IMR-90 (cell line): ENCODE data around the gene GALNT9. TPM values are rescaled to one million over a fixed set of nuclear protein-coding genes. Genes with fewer than 3 reads are reported as not detected.

Experiments used
- ATAC-seq: fragments of 200-7000 bp; cut with Tn5 transposase; 2 replicates; pipeline ENCODE4 v1.9.1; 2020; ENCODE audit warnings: low read depth, mild to moderate bottlenecking, moderate library complexity
- BruUV-seq: library from RNA; stranded (reverse); fragments of 400-500 nt; replicated peaks from 2 replicates; lab custom pipeline; 2021; lab: Mats Ljungman, UMichigan
- CTCF ChIA-PET: fragments of 300-600 bp; formaldehyde crosslinking; extraction: SDS; loops from one replicate; lab custom pipeline; 2021; ENCODE audit warnings: antibody characterized with exemption; lab: Yijun Ruan, JAX
- POLR2A ChIA-PET: fragments of 300-600 bp; sonication (Branson Sonifier 250); formaldehyde crosslinking; loops from one replicate; lab custom pipeline; 2022; ENCODE audit warnings: antibody characterized with exemption; ENCODE audit not compliant: unreplicated experiment; lab: Charles Lee
- DNase-seq: peaks from one replicate; pipeline ENCODE4 v3.0.0; 2013
- H2AFZ ChIP-seq: replicated peaks from 2 replicates; pipeline ENCODE3; 2013; ENCODE audit warnings: low read length, mild to moderate bottlenecking; ENCODE audit not compliant: poor library complexity
- H2AK5ac ChIP-seq: 2 replicates; pipeline ENCODE4 v1.6.1; 2013; ENCODE audit warnings: low read depth, low read length, inconsistent platforms
- H2AK9ac ChIP-seq: replicated peaks from 2 replicates; pipeline ENCODE3; 2013; ENCODE audit warnings: mild to moderate bottlenecking, low read depth, low read length, moderate library complexity; ENCODE audit not compliant: poor library complexity
- H2BK120ac ChIP-seq: 2 replicates; pipeline ENCODE4 v1.6.1; 2013; ENCODE audit warnings: low read depth, low read length, inconsistent platforms
- H2BK15ac ChIP-seq: 3 replicates; pipeline ENCODE4 v1.6.1; 2013; ENCODE audit warnings: low read depth, low read length, inconsistent platforms
- H2BK20ac ChIP-seq: 2 replicates; pipeline ENCODE4 v1.6.1; 2013; ENCODE audit warnings: low read depth, mild to moderate bottlenecking, inconsistent platforms, low read length, moderate library complexity
- H2BK5ac ChIP-seq: 2 replicates; pipeline ENCODE4 v1.6.1; 2013; ENCODE audit warnings: mild to moderate bottlenecking, low read depth, low read length, inconsistent platforms; ENCODE audit not compliant: poor library complexity, severe bottlenecking
- H3K14ac ChIP-seq: replicated peaks from 2 replicates; pipeline ENCODE4 v1.6.1; 2013; ENCODE audit warnings: low read depth, low read length, inconsistent platforms
- H3K18ac ChIP-seq: 2 replicates; pipeline ENCODE4 v1.6.1; 2013; ENCODE audit warnings: low read depth, low read length, control low read depth
- H3K23ac ChIP-seq: 2 replicates; pipeline ENCODE4 v1.6.1; 2013; ENCODE audit warnings: low read depth, low read length, inconsistent platforms
- H3K27ac ChIP-seq: 2 replicates; pipeline ENCODE4 v1.5.1; 2013; ENCODE audit warnings: mild to moderate bottlenecking, control low read depth, low read length; ENCODE audit not compliant: insufficient read depth
- H3K27me3 ChIP-seq: 2 replicates; pipeline ENCODE4 v1.6.1; 2013; ENCODE audit warnings: low read length; ENCODE audit not compliant: control insufficient read depth, insufficient read depth
- H3K36me3 ChIP-seq: 2 replicates; pipeline ENCODE4 v1.6.1; 2013; ENCODE audit warnings: low read length, mixed read lengths; ENCODE audit not compliant: control insufficient read depth, insufficient read depth
- H3K4ac ChIP-seq: 2 replicates; pipeline ENCODE4 v1.6.1; 2013; ENCODE audit warnings: low read depth, low read length, inconsistent platforms
- H3K4me1 ChIP-seq: 2 replicates; pipeline ENCODE4 v1.6.1; 2013; ENCODE audit warnings: low read length, mixed read lengths; ENCODE audit not compliant: control insufficient read depth, insufficient read depth
- H3K4me2 ChIP-seq: 2 replicates; pipeline ENCODE4 v1.6.1; 2013; ENCODE audit warnings: low read depth, mild to moderate bottlenecking, control low read depth, low read length, moderate library complexity
- H3K4me3 ChIP-seq: 2 replicates; pipeline ENCODE4 v1.5.1; 2013; ENCODE audit warnings: low read depth, mild to moderate bottlenecking, control low read depth, low read length, moderate library complexity; ENCODE audit not compliant: insufficient read depth
- H3K56ac ChIP-seq: 2 replicates; pipeline ENCODE4 v1.6.1; 2013; ENCODE audit warnings: low read length, inconsistent platforms; ENCODE audit not compliant: insufficient read depth; ENCODE audit errors: extremely low read depth
- H3K79me1 ChIP-seq, 2 experiments: 2 replicates each; pipeline ENCODE4 v1.6.1; 2013; ENCODE audit warnings: low read length in 2 of 2, inconsistent platforms in 1 of 2, low read depth in 1 of 2
- H3K9ac ChIP-seq: 2 replicates; pipeline ENCODE4 v1.6.1; 2013; ENCODE audit warnings: low read depth, low read length, control low read depth
- H3K9me1 ChIP-seq: 2 replicates; pipeline ENCODE4 v1.6.1; 2013; ENCODE audit warnings: low read length, inconsistent platforms; ENCODE audit not compliant: insufficient read depth
- H3K9me3 ChIP-seq: 2 replicates; pipeline ENCODE4 v1.6.1; 2013; ENCODE audit warnings: low read length; ENCODE audit not compliant: control insufficient read depth, insufficient read depth
- H4K20me1 ChIP-seq: 2 replicates; pipeline ENCODE4 v1.6.1; 2013; ENCODE audit warnings: low read length, inconsistent platforms; ENCODE audit not compliant: insufficient read depth
- H4K5ac ChIP-seq: 2 replicates; pipeline ENCODE4 v1.6.1; 2013; ENCODE audit warnings: mild to moderate bottlenecking, low read depth, low read length, control low read depth
- H4K8ac ChIP-seq, 2 experiments: 2 replicates each; pipeline ENCODE4 v1.6.1; 2013; ENCODE audit warnings: low read depth in 2 of 2, low read length in 2 of 2, control low read depth in 1 of 2, inconsistent platforms in 1 of 2
- H4K91ac ChIP-seq: 2 replicates; pipeline ENCODE4 v1.6.1; 2013; ENCODE audit warnings: low read depth, low read length, inconsistent platforms; ENCODE audit not compliant: insufficient read depth
- BHLHE40 ChIP-seq: fragments of 150-350 bp; IDR thresholded peaks from 2 replicates; pipeline ENCODE4 v1.6.1; 2016; ENCODE audit warnings: mild to moderate bottlenecking, low read depth, low read length
- CEBPB ChIP-seq: IDR thresholded peaks from 2 replicates; pipeline ENCODE4 v1.6.1; 2012; ENCODE audit warnings: low read depth, low read length, improper control_type of control experiment
- CHD1 ChIP-seq: IDR thresholded peaks from 2 replicates; pipeline ENCODE4 v1.6.1; 2012; ENCODE audit warnings: low read depth, low read length, improper control_type of control experiment
- CTCF ChIP-seq: conservative IDR thresholded peaks from 2 replicates; pipeline ENCODE4 v1.5.1; 2012; ENCODE audit warnings: mild to moderate bottlenecking, low read depth, low read length, improper control_type of control experiment
- ELK1 ChIP-seq: fragments of 150-350 bp; IDR thresholded peaks from 2 replicates; pipeline ENCODE4 v1.6.1; 2016; ENCODE audit warnings: low read depth, mild to moderate bottlenecking, low read length, moderate library complexity, borderline replicate concordance
- FOS ChIP-seq: fragments of 150-350 bp; IDR thresholded peaks from 2 replicates; pipeline ENCODE4 v1.6.1; 2016; ENCODE audit warnings: low read depth, low read length
- MAFK ChIP-seq: IDR thresholded peaks from 2 replicates; pipeline ENCODE4 v1.6.1; 2012; ENCODE audit warnings: low read depth, low read length, improper control_type of control experiment
- MAZ ChIP-seq: IDR thresholded peaks from 2 replicates; pipeline ENCODE4 v1.6.1; 2012; ENCODE audit warnings: low read depth, mild to moderate bottlenecking, low read length, improper control_type of control experiment, moderate library complexity, borderline replicate concordance
- NFE2L2 ChIP-seq: fragments of 150-350 bp; IDR thresholded peaks from 2 replicates; pipeline ENCODE4 v1.6.1; 2016; ENCODE audit warnings: low read depth, mild to moderate bottlenecking, low read length
- POLR2A ChIP-seq: IDR thresholded peaks from 2 replicates; pipeline ENCODE4 v1.6.1; 2012; ENCODE audit warnings: mild to moderate bottlenecking, low read depth, low read length
- RAD21 ChIP-seq: IDR thresholded peaks from 2 replicates; pipeline ENCODE4 v1.6.1; 2012; ENCODE audit warnings: low read length, improper control_type of control experiment
- RCOR1 ChIP-seq: IDR thresholded peaks from 2 replicates; pipeline ENCODE4 v1.6.1; 2012; ENCODE audit warnings: mild to moderate bottlenecking, low read length, improper control_type of control experiment; ENCODE audit not compliant: insufficient replicate concordance
- RFX5 ChIP-seq: IDR thresholded peaks from 2 replicates; pipeline ENCODE4 v1.8.0; 2012; ENCODE audit warnings: low read depth, mild to moderate bottlenecking, low read length, moderate library complexity
- WGBS, 2 experiments: methylation state at CpG; one replicate each; pipeline versions ENCODE4 v1.1.5 to v1.1.7; 2013; ENCODE audit warnings: missing lambda C conversion rate in 2 of 2; ENCODE audit not compliant: insufficient read length in 1 of 2; ENCODE audit errors: extremely low coverage in 2 of 2; 5-methylcytosine and 5-hydroxymethylcytosine counted together
- dilution Hi-C: fragments of 300-500 bp; cut with HindIII; formaldehyde crosslinking; loops from one replicate; pipeline ENCODE4 v1.14.3; 2018; ENCODE audit warnings: low sequenced_read_pairs; ENCODE audit not compliant: unreplicated experiment
- in situ Hi-C: fragments of 300-500 bp; cut with MboI; formaldehyde crosslinking; loops from 3 replicates; pipeline ENCODE4 v1.14.3; 2019; ENCODE audit warnings: low sequenced_read_pairs, inconsistent platforms, mixed read lengths
- intact Hi-C: fragments of 100-400 bp; cut with micrococcal nuclease; formaldehyde crosslinking; loops from 2 replicates; pipeline ENCODE4 v1.10.0; 2022
- polyA plus RNA-seq, 3 experiments: library from polyadenylated mRNA; depleted of rRNA; stranded (reverse); fragments of >200 nt; gene quantifications; 2 replicates each; pipeline ENCODE4 v1.2.3, GENCODE V29; 2012; ENCODE audit warnings: low replicate concordance in 1 of 3
- total RNA-seq: library from RNA; depleted of rRNA; stranded (reverse); fragments of >200 nt; gene quantifications from 2 replicates; pipeline ENCODE4 v1.2.3, GENCODE V29; 2012

The GALNT9 gene
- total and polyA plus RNA-seq, 2 of the 4 experiments (the other 2 are of a cell fraction) = under 0.01 to 0.12 TPM

- no peak for TF ChIP-seq MAZ
- TF ChIP-seq RFX5 = no peak
- TF ChIP-seq RAD21 = no peak
- no peak for TF ChIP-seq FOS
- TF ChIP-seq RCOR1 = no peak
- no peak for TF ChIP-seq BHLHE40
Measured at GRCh38 chr12:132321321-132322118, 7.9 kb downstream of the GALNT9 start (continued).

- Histone ChIP-seq H3K4me3 (no peak overlapping the region), H2BK5ac (no peak overlapping the region), H2AK5ac (no peak overlapping the region), H3K9me3 (peaks cover 2% of the 10 kb centered on the region; the same call in 1 of the 2 replicates), H2BK120ac (no peak overlapping the region), H3K36me3 (no peaks in the 10 kb centered on the region), H3K4ac (no peak overlapping the region), H3K18ac (no peak overlapping the region), H4K91ac (no peak overlapping the region), H3K9me1 (no peaks in the 10 kb centered on the region), H3K23ac (no peak overlapping the region), H4K8ac (no peak overlapping the region), H2BK20ac (no peak overlapping the region), H2AK9ac (no peak overlapping the region), H3K79me1 (no peaks in the 10 kb centered on the region), H3K56ac (no peak overlapping the region), H2AFZ (no peak overlapping the region), H2BK15ac (no peak overlapping the region), H3K4me2 (no peak overlapping the region), H3K4me1 (no peaks in the 10 kb centered on the region), H4K5ac (no peak overlapping the region), H3K14ac (no peak overlapping the region), H3K27me3 (peaks cover 12% of the 10 kb centered on the region; the same call in 1 of the 2 replicates), H3K9ac (no peak overlapping the region), H4K20me1 (no peaks in the 10 kb centered on the region), H3K27ac (no peak overlapping the region)
- no TSS peak for BruUV-seq
- dilution Hi-C loops (no loop called here), intact Hi-C loops (no loop called here), in situ Hi-C loops (no loop called here)
- ChIA-PET POLR2A (no interaction called here), CTCF (no interaction called here)
- DNase-seq = no peak
- WGBS, 2 experiments = no CpG with 5 or more reads among the region's 23 CpGs
- no peak for ATAC-seq
- TF ChIP-seq BHLHE40 (no peak), POLR2A (no peak), RCOR1 (no peak), MAFK (no peak), ELK1 (no peak), NFE2L2 (no peak), MAZ (no peak), CHD1 (no peak), CTCF (no peak), CEBPB (no peak)
Measured at GRCh38 chr12:132320767-132321211, 8.6 kb downstream of the GALNT9 start.
